Urinary bladder (tissue), 4 donors: ENCODE measurements around the gene PIK3CD. TPM values are rescaled to one million over a fixed set of nuclear protein-coding genes. Genes with fewer than 3 reads are reported as not detected.
"Not testable (repeated sequence)": the region's sequence is repeated elsewhere in the genome, so short reads cannot be mapped to it uniquely, and the experiment has no call there.

Experiments used
- DNase-seq: peaks from one replicate; pipeline ENCODE4 v3.0.0-alpha.2; 2015; ENCODE audit errors: extremely low spot score
- H3K27ac ChIP-seq: one replicate; pipeline ENCODE4 v1.5.1; 2013; ENCODE audit warnings: low read depth, mild to moderate bottlenecking, moderate library complexity
- H3K36me3 ChIP-seq: one replicate; pipeline ENCODE4 v1.6.1; 2013; ENCODE audit warnings: mild to moderate bottlenecking, moderate library complexity; ENCODE audit not compliant: insufficient read depth
- H3K4me1 ChIP-seq: one replicate; pipeline ENCODE4 v1.6.1; 2013; ENCODE audit warnings: mild to moderate bottlenecking, moderate library complexity; ENCODE audit not compliant: insufficient read depth
- H3K4me3 ChIP-seq: one replicate; pipeline ENCODE4 v1.5.1; 2013; ENCODE audit warnings: low read depth, low read length
- WGBS: extraction: QIAGEN DNeasy Blood & Tissue Kit; methylation state at CpG from one replicate; pipeline ENCODE4 v1.1.7; 2013; 5-methylcytosine and 5-hydroxymethylcytosine counted together
- polyA plus RNA-seq: library from polyadenylated mRNA; stranded (reverse); fragments of 200-250 nt; gene quantifications from one replicate; pipeline ENCODE4 v1.2.3, GENCODE V29; 2013
- total RNA-seq: library from RNA; depleted of rRNA; stranded (reverse); fragments of >200 nt; gene quantifications from one replicate; pipeline ENCODE4 v1.2.3, GENCODE V29; 2014
- donor health status: healthy with polysubstance abuse.
- donor health status: healthy.

PIK3CD gene
- total and polyA plus RNA-seq, 2 donors = 3.8 to 5.5 TPM

- H3K4me1 ChIP-seq = no peaks in the 10 kb centered on the region
- H3K36me3 ChIP-seq = no peaks in the 10 kb centered on the region
- no peak overlapping the region for H3K4me3 ChIP-seq
- H3K27ac ChIP-seq = no peak overlapping the region
- 94% methylated on average over 2 of the region's 2 CpGs for WGBS
- DNase-seq = no peak
Observed at GRCh38 chr1:9696793-9697192, 45.3 kb downstream of the PIK3CD start.

- H3K36me3 ChIP-seq = no peaks in the 10 kb centered on the region
- no peak for DNase-seq
- H3K4me1 ChIP-seq = no peaks in the 10 kb centered on the region
- 89% methylated on average over 7 of the region's 7 CpGs for WGBS
- H3K4me3 ChIP-seq = no peak overlapping the region
- no peak overlapping the region for H3K27ac ChIP-seq
Observed at GRCh38 chr1:9699361-9699760, 47.8 kb downstream of the PIK3CD start.

GRCh38 chr1:9700340-9700739 is 48.8 kb downstream of the PIK3CD start:
- Histone ChIP-seq H3K4me3 (no peak overlapping the region), H3K36me3 (no peaks in the 10 kb centered on the region), H3K4me1 (no peaks in the 10 kb centered on the region), H3K27ac (no peak overlapping the region)
- WGBS = 78% methylated on average over 12 of the region's 12 CpGs
- DNase-seq = no peak

- no peaks in the 10 kb centered on the region for H3K4me1 ChIP-seq
- no peak for DNase-seq
- H3K4me3 ChIP-seq = no peak overlapping the region
- WGBS = 83% methylated on average over 4 of the region's 4 CpGs
- no peaks in the 10 kb centered on the region for H3K36me3 ChIP-seq
- no peak overlapping the region for H3K27ac ChIP-seq
Observed at GRCh38 chr1:9701665-9702064, 50.1 kb downstream of the PIK3CD start.

- Histone ChIP-seq H3K27ac (no peak overlapping the region), H3K4me3 (no peak overlapping the region), H3K36me3 (no peaks in the 10 kb centered on the region), H3K4me1 (no peaks in the 10 kb centered on the region)
- no peak for DNase-seq
- 87% methylated on average over 5 of the region's 5 CpGs for WGBS
Observed at GRCh38 chr1:9703165-9703509, 51.6 kb downstream of the PIK3CD start.

GRCh38 chr1:9703681-9704080 is 52.1 kb downstream of the PIK3CD start:
- H3K27ac ChIP-seq = no peak overlapping the region
- H3K4me1 ChIP-seq = no peaks in the 10 kb centered on the region
- H3K36me3 ChIP-seq = no peaks in the 10 kb centered on the region
- DNase-seq = no peak
- WGBS = 95% methylated on average over 3 of the region's 3 CpGs
- no peak overlapping the region for H3K4me3 ChIP-seq

GRCh38 chr1:9705337-9706093 is 54.0 kb downstream of the PIK3CD start:
- no peak overlapping the region for H3K27ac ChIP-seq

DNA sequence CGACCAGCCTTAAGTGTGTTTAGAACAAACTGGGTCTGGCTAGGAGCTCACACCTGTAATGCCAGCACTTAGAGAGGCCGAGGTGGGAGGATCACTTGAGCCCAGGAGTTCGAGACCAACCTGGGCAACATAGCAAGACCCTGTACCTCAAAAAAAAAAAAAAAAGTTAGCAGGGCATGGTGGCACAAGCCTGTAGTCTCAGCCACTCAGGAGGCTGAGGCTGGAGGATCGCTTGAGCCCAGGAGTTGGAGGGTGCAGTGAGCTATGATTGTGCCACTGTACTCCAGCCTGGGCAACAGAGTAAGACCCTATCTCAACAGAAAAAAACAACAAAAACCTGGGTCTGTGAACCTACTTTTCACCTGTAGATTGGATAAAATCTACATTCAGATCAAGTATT is 54.6 kb downstream of the PIK3CD start:
- H3K4me3 ChIP-seq = no peak overlapping the region
- H3K27ac ChIP-seq = no peak overlapping the region
- H3K4me1 ChIP-seq = no peaks in the 10 kb centered on the region
- WGBS = 93% methylated on average over 4 of the region's 4 CpGs
- no peaks in the 10 kb centered on the region for H3K36me3 ChIP-seq
- no peak for DNase-seq

More at GRCh38 chr1:9705337-9706093, 54.0 kb downstream of the PIK3CD start:
- Histone ChIP-seq H3K36me3 (no peaks in the 10 kb centered on the region), H3K4me1 (no peaks in the 10 kb centered on the region), H3K4me3 (no peak overlapping the region)
- DNase-seq = no peak
- WGBS = 90% methylated on average over 8 of the region's 8 CpGs

- Histone ChIP-seq H3K27ac (no peak overlapping the region), H3K36me3 (no peaks in the 10 kb centered on the region), H3K4me3 (no peak overlapping the region), H3K4me1 (no peaks in the 10 kb centered on the region)
- DNase-seq = no peak
- 92% methylated on average over 8 of the region's 8 CpGs for WGBS
Observed at GRCh38 chr1:9710037-9710436, 58.5 kb downstream of the PIK3CD start.

GRCh38 chr1:9711466-9712020 is 60.0 kb downstream of the PIK3CD start:
- WGBS = 87% methylated on average over 9 of the region's 9 CpGs
- H3K36me3 ChIP-seq = no peaks in the 10 kb centered on the region
- H3K4me3 ChIP-seq = no peak overlapping the region
- no peak overlapping the region for H3K27ac ChIP-seq
- H3K4me1 ChIP-seq = no peaks in the 10 kb centered on the region
- no peak for DNase-seq

- not testable (repeated sequence) for H3K4me3 ChIP-seq, H3K4me1 ChIP-seq, H3K36me3 ChIP-seq, DNase-seq, H3K27ac ChIP-seq
- WGBS = 93% methylated on average over 7 of the region's 7 CpGs
Observed at GRCh38 chr1:9712767-9713166, 61.2 kb downstream of the PIK3CD start.

- Histone ChIP-seq H3K36me3 (no peaks in the 10 kb centered on the region), H3K4me1 (no peaks in the 10 kb centered on the region), H3K4me3 (no peak overlapping the region), H3K27ac (no peak overlapping the region)
- DNase-seq = no peak
- WGBS = 55% methylated on average over 6 of the region's 6 CpGs
Observed at GRCh38 chr1:9714257-9714718, 62.8 kb downstream of the PIK3CD start.

GRCh38 chr1:9715536-9716226 is 64.2 kb downstream of the PIK3CD start:
- H3K4me1 ChIP-seq = no peaks in the 10 kb centered on the region
- no peaks in the 10 kb centered on the region for H3K36me3 ChIP-seq
- no peak overlapping the region for H3K27ac ChIP-seq
- H3K4me3 ChIP-seq = peak overlapping the region; percentile 2
- 90% methylated on average over 40 of the region's 40 CpGs for WGBS
- DNase-seq = no peak
